Measurements from ENCODE around the gene RNF151. TPM values are rescaled to one million over a fixed set of nuclear protein-coding genes. Genes with fewer than 3 reads are reported as not detected.

Gene RNF151
- total RNA-seq, 1 donor from 2014 or later: not detected

DNA sequence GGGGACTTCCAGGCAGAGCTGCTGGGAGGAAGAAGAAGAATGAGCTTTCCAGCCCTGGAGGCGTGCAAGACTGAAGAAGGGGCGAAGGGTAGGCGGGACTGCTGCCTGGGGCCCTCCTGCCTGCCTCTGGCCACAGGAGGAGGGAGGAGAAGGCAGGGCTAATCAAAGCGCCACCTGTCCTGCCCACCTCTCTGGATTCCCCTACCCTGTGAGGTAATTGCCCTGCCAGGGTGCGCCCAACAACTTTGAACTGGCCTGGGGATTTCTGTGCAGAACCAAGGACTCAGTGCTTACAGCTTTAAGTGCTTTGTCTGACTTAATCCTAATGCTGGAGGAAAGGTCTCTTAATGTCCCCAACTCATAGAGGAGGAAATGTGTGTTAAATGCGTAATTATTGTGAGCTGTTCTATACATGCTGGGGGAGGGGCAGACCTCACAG, 14.8 kb downstream of the RNF151 start, which contains the start of gene NOXO1:
Gene NOXO1, minus strand, starts transcription at position 72 of the 439 bp plus-strand sequence. CDS start 290 bp downstream, outside the sequence.
- Mint-ChIP-seq H3K4me3 (ENCODE audit: unreplicated experiment) (peak within 1 kb of the TSS; percentile 87), H3K36me3 (ENCODE audit: unreplicated experiment) (no peaks in the 10 kb centered on the region), H3K27ac (ENCODE audit: unreplicated experiment) (peak within 1 kb of the TSS; percentile 92), H3K27me3 (ENCODE audit: unreplicated experiment) (peaks cover 11% of the 10 kb centered on the region), H3K4me1 (ENCODE audit: low read depth, unreplicated experiment) (peaks cover 16% of the 10 kb centered on the region), H3K9me3 (ENCODE audit: unreplicated experiment) (peaks cover 2% of the 10 kb centered on the region)
- DNase-seq: no peak
- TF ChIP-seq, protein P1, sequence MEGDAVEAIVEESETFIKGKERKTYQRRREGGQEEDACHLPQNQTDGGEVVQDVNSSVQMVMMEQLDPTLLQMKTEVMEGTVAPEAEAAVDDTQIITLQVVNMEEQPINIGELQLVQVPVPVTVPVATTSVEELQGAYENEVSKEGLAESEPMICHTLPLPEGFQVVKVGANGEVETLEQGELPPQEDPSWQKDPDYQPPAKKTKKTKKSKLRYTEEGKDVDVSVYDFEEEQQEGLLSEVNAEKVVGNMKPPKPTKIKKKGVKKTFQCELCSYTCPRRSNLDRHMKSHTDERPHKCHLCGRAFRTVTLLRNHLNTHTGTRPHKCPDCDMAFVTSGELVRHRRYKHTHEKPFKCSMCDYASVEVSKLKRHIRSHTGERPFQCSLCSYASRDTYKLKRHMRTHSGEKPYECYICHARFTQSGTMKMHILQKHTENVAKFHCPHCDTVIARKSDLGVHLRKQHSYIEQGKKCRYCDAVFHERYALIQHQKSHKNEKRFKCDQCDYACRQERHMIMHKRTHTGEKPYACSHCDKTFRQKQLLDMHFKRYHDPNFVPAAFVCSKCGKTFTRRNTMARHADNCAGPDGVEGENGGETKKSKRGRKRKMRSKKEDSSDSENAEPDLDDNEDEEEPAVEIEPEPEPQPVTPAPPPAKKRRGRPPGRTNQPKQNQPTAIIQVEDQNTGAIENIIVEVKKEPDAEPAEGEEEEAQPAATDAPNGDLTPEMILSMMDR (IDR thresholded peaks at IDR 0.05; ENCODE audit: partially characterized antibody, unreplicated experiment): no peak

DNA sequence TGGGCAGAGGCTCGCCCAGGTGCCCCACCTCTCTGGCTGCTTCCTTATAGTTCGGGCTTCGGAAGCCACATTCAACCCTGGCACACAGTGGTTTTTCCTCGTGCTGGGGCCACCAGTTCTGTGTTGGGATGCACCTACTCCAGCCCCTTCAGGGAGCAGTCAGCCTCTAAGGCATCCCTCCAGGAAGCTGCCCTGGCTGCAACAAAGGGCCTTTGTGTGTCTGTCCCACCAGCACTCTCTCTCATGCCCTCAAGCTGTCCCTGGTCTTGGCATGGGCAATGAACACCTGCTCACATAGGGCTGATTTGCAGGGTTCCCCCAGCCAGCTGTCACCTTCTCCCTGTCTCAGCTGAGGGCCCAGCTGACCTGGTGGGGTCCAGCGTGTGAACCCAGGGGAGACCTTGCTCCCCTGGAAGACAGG, 15.4 kb downstream of the RNF151 start:
- Mint-ChIP-seq H3K27ac (ENCODE audit: unreplicated experiment) (peak overlapping the region; percentile 92), H3K4me1 (ENCODE audit: low read depth, unreplicated experiment) (peaks cover 16% of the 10 kb centered on the region), H3K9me3 (ENCODE audit: unreplicated experiment) (peaks cover 2% of the 10 kb centered on the region), H3K36me3 (ENCODE audit: unreplicated experiment) (no peaks in the 10 kb centered on the region), H3K27me3 (ENCODE audit: unreplicated experiment) (peaks cover 11% of the 10 kb centered on the region), H3K4me3 (ENCODE audit: unreplicated experiment) (peak overlapping the region; percentile 87)
- TF ChIP-seq, protein P1 (IDR thresholded peaks at IDR 0.05; ENCODE audit: partially characterized antibody, unreplicated experiment): no peak
- no peak for DNase-seq

DNA sequence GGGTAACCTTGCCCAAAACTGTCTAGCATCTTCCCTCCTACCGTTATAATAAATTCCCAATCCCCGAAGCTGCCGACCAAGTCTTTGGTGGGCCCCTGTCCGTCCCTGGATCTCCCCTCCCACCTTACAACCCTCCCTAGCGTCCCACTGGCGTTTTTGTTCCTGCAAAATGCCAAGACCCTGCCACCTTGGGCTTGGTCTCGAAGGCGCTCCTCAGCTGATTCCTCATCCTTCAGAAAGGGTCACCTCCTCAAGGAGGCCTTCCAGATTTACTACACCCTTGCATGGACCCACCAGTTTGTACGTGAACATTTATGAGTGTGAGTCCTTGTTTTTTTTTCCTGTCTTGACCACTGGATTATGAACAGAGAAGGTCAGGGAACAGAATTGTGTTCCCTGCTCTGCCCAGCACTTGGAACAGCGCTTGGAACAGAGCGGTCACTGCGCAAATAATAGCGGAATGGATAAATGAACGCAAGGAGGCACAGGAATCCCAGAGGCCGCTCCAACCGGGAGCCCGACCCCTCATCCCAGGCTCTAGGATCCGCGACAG, 16.4 kb downstream of the RNF151 start:
- no peaks in the 10 kb centered on the region for H3K36me3 Mint-ChIP-seq (ENCODE audit: unreplicated experiment)
- H3K4me3 Mint-ChIP-seq (ENCODE audit: unreplicated experiment): peak overlapping the region; percentile 87
- peaks cover 2% of the 10 kb centered on the region for H3K9me3 Mint-ChIP-seq (ENCODE audit: unreplicated experiment)
- H3K27ac Mint-ChIP-seq (ENCODE audit: unreplicated experiment): peak overlapping the region; percentile 92
- peaks cover 11% of the 10 kb centered on the region for H3K27me3 Mint-ChIP-seq (ENCODE audit: unreplicated experiment)
- DNase-seq: no peak
- peaks cover 16% of the 10 kb centered on the region for H3K4me1 Mint-ChIP-seq (ENCODE audit: low read depth, unreplicated experiment)
- TF ChIP-seq, protein P1 (IDR thresholded peaks at IDR 0.05; ENCODE audit: partially characterized antibody, unreplicated experiment): no peak

DNA sequence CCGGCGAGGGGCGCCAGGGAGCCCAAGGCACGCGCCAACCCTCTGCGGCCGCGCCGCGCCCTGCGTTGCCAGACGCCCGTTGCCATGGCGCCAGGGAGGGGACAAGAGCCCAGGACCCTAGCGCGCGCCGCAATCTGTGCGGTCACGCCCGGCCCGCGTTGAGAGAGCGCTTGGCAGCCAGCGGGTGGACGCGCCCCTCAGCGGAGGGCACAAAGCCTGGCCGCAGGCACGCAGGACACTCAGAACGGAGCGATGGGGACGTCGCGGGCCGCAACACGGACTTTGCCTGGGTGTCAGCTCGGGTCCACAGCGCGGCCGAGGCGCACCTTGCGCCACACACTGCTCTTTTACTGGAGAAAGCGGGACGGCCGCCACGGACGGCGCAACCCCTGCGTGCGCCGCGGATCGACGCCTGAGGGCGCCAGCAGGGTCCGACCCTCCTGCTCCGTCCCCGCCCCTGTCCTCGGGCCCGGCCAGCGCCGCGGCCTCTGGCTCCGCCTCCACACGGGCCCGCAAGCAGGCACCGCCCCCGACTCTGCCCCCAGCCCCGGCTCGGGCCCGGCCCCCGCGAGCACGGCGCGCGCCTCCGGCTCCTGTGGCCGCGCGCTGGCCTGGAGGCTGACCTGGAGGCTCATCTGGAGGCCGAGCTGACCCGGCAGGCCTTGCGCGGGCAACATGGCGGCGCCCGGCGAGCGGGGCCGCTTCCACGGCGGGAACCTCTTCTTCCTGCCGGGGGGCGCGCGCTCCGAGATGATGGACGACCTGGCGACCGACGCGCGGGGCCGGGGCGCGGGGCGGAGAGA, 17.1 kb downstream of the RNF151 start, which contains the start of gene GFER:
Gene GFER, plus strand, starts transcription at position 650 of the 803 bp plus-strand sequence. Its CDS starts 26 bp downstream, at position 676.
- Mint-ChIP-seq H3K4me1 (ENCODE audit: low read depth, unreplicated experiment) (peaks cover 19% of the 10 kb centered on the region), H3K36me3 (ENCODE audit: unreplicated experiment) (no peaks in the 10 kb centered on the region), H3K4me3 (ENCODE audit: unreplicated experiment) (peak within 1 kb of the TSS; percentile 87), H3K27me3 (ENCODE audit: unreplicated experiment) (peaks cover 14% of the 10 kb centered on the region), H3K27ac (ENCODE audit: unreplicated experiment) (peak within 1 kb of the TSS; percentile 92), H3K9me3 (ENCODE audit: unreplicated experiment) (peaks cover 7% of the 10 kb centered on the region)
- DNase-seq: peak; percentile 97
- TF ChIP-seq, protein P1 (IDR thresholded peaks at IDR 0.05; ENCODE audit: partially characterized antibody, unreplicated experiment): no peak
